Osteoblast (primary cell): Measurements from ENCODE around the gene CASP12. TPM values are rescaled to one million over a fixed set of nuclear protein-coding genes. Genes with fewer than 3 reads are reported as not detected.

ENCODE experiments used
- DNase-seq: peaks from one replicate; pipeline ENCODE4 v3.0.0; 2011; ENCODE audit warnings: low spot score, mixed read lengths; ENCODE audit not compliant: insufficient read length; ENCODE audit errors: missing footprints
- H2AFZ ChIP-seq: 2 replicates; pipeline ENCODE4 v1.6.0; 2011; ENCODE audit warnings: mild to moderate bottlenecking, low read length
- H3K27ac ChIP-seq: 2 replicates; pipeline ENCODE4 v1.5.1; 2011; ENCODE audit warnings: mild to moderate bottlenecking, low read depth, low read length, moderate library complexity
- H3K27me3 ChIP-seq: 2 replicates; pipeline ENCODE4 v1.6.0; 2012; ENCODE audit warnings: mild to moderate bottlenecking, control low read depth, inconsistent platforms, low read length, moderate library complexity; ENCODE audit not compliant: insufficient read depth
- H3K36me3 ChIP-seq: 2 replicates; pipeline ENCODE4 v1.5.1; 2011; ENCODE audit warnings: mild to moderate bottlenecking, low read length, control low read depth, moderate library complexity; ENCODE audit not compliant: insufficient read depth
- H3K4me1 ChIP-seq: 2 replicates; pipeline ENCODE4 v1.5.1; 2011; ENCODE audit warnings: mild to moderate bottlenecking, low read length, control low read depth, moderate library complexity; ENCODE audit not compliant: insufficient read depth
- H3K4me2 ChIP-seq: 2 replicates; pipeline ENCODE4 v1.6.0; 2011; ENCODE audit warnings: mild to moderate bottlenecking, low read length; ENCODE audit not compliant: insufficient read depth
- H3K4me3 ChIP-seq: fragments of 200-600 bp; sonication (generic); 3 replicates; pipeline ENCODE4 v1.5.1; 2012; ENCODE audit warnings: mild to moderate bottlenecking, low read length, inconsistent platforms; ENCODE audit not compliant: insufficient read depth
- H3K79me2 ChIP-seq: 2 replicates; pipeline ENCODE4 v1.6.0; 2012; ENCODE audit warnings: mild to moderate bottlenecking, low read length, control low read depth, inconsistent platforms; ENCODE audit not compliant: insufficient read depth
- H3K9me3 ChIP-seq: 2 replicates; pipeline ENCODE4 v1.5.1; 2011; ENCODE audit warnings: low read depth, low read length, control low read depth
- H4K20me1 ChIP-seq: 2 replicates; pipeline ENCODE4 v1.6.0; 2012; ENCODE audit warnings: mild to moderate bottlenecking, low read length, control low read depth; ENCODE audit not compliant: insufficient read depth
- CTCF ChIP-seq: IDR thresholded peaks from 2 replicates; pipeline ENCODE4 v1.5.1; 2011; ENCODE audit warnings: mild to moderate bottlenecking, low read depth, low read length, moderate library complexity; ENCODE audit errors: extremely low read depth
- small RNA-seq: library from RNA; depleted of rRNA; stranded (forward); fragments of <200 nt; gene quantifications from one replicate; pipeline ENCODE3, GENCODE V24; 2012
- total RNA-seq: library from RNA; depleted of rRNA; stranded (reverse); fragments of >200 nt; gene quantifications from 2 replicates; pipeline ENCODE4 v1.2.3, GENCODE V29; 2012

Gene CASP12
- total RNA-seq, 1 donor: not detected

- no peak for TF ChIP-seq CTCF
- Histone ChIP-seq H3K36me3 (no peaks in the 10 kb centered on the region), H3K4me2 (no peak overlapping the region), H3K27ac (no peak overlapping the region), H3K4me1 (no peaks in the 10 kb centered on the region), H3K79me2 (no peaks in the 10 kb centered on the region), H3K4me3 (no peak overlapping the region), H2AFZ (no peak overlapping the region), H3K9me3 (no peaks in the 10 kb centered on the region), H3K27me3 (no peaks in the 10 kb centered on the region), H4K20me1 (no peaks in the 10 kb centered on the region)
- no peak for DNase-seq
These were observed 57.1 kb downstream of the CASP12 start for GRCh38 chr11:104841185-104841584.

- Histone ChIP-seq H3K36me3 (no peaks in the 10 kb centered on the region), H2AFZ (no peak overlapping the region), H4K20me1 (no peaks in the 10 kb centered on the region), H3K27ac (no peak overlapping the region), H3K4me2 (no peak overlapping the region), H3K4me1 (no peaks in the 10 kb centered on the region), H3K27me3 (no peaks in the 10 kb centered on the region), H3K79me2 (no peaks in the 10 kb centered on the region), H3K4me3 (no peak overlapping the region), H3K9me3 (no peaks in the 10 kb centered on the region)
- DNase-seq: no peak
- TF ChIP-seq CTCF: no peak
These were observed 60.2 kb downstream of the CASP12 start for GRCh38 chr11:104837969-104838639.

GRCh38 chr11:104836691-104837090 lies 61.6 kb downstream of the CASP12 start:
- no peak overlapping the region for H3K4me2 ChIP-seq
- H3K27ac ChIP-seq: no peak overlapping the region
- H3K79me2 ChIP-seq: no peaks in the 10 kb centered on the region
- no peaks in the 10 kb centered on the region for H3K9me3 ChIP-seq
- DNase-seq: no peak
- H3K27me3 ChIP-seq: no peaks in the 10 kb centered on the region
- H4K20me1 ChIP-seq: no peaks in the 10 kb centered on the region
- H3K36me3 ChIP-seq: no peaks in the 10 kb centered on the region
- no peak overlapping the region for H2AFZ ChIP-seq
- no peak for TF ChIP-seq CTCF
- H3K4me3 ChIP-seq: no peak overlapping the region
- no peaks in the 10 kb centered on the region for H3K4me1 ChIP-seq

Small RNAs within 50 kb of the gene (small RNA-seq; reads per million reads assigned to genes)
- gene AP002004.1: not detected

Other genes with a start within 250 kb of the CASP12 start
- gene CASP4, start 70.1 kb upstream of the CASP12 start, total RNA-seq: 138 and 152 TPM in 2 replicates
- 0.36 TPM in 1 of 2 replicates, not detected in the other for gene CASP5, start 124.7 kb upstream of the CASP12 start, total RNA-seq
- gene CASP1, start 136.7 kb upstream of the CASP12 start, total RNA-seq: 13.6 and 14.1 TPM in 2 replicates
- 2.9 and 4.1 TPM in 2 replicates for gene CARD16, start 146.9 kb upstream of the CASP12 start, total RNA-seq
- gene CARD18, start 241.3 kb upstream of the CASP12 start, total RNA-seq: not detected in 2 replicates